IMR-90 (cell line): ENCODE results near the gene WDR1.

Source experiments
- RFX5 ChIP-seq: IDR thresholded peaks from 2 replicates; pipeline ENCODE4 v1.8.0; 2012; ENCODE audit warnings: low read depth, mild to moderate bottlenecking, low read length, moderate library complexity
- TF ChIP-seq, protein P1 (sequence below): conservative IDR thresholded peaks from 2 replicates; pipeline ENCODE4 v1.5.1; 2012; ENCODE audit warnings: mild to moderate bottlenecking, low read depth, low read length, improper control_type of control experiment

DNA sequence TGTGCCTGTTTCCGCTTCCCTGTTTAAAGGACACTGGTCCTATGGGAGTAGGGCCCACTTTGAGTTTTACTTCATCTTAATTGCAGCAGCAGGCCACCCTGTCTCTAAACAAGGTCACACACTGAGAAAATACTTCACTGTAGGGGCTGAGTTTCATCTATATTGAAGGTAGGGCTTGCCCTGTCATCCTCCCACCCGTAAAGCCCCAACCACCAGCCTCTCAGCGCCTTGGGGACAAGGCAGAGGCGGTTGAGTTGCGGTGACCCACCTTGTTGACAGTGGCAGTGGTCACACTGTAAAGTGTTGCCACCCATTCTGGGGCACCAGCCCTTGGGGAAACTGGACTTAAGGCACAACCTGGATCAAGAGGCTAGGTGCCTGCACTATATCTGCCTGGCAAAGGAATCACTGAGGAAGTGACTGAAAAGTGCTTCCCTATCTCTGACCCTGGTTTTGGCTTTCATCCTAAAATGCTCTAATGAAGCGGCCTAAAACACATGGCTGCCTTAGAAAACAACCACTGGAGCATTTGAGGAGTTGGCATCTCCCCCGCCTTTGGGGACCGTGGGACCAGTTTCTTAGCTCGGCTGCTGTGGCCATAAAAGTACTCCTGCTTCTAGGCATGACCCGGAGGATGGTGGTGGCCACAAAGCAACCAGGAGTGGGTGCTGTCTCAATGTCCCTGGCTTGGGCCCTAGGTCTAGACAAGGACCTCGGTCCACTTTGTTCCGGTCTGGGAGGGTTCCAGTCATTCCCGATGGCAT is 7.8 kb upstream of the WDR1 start:
- no peak for TF ChIP-seq RFX5
- TF ChIP-seq, protein P1, sequence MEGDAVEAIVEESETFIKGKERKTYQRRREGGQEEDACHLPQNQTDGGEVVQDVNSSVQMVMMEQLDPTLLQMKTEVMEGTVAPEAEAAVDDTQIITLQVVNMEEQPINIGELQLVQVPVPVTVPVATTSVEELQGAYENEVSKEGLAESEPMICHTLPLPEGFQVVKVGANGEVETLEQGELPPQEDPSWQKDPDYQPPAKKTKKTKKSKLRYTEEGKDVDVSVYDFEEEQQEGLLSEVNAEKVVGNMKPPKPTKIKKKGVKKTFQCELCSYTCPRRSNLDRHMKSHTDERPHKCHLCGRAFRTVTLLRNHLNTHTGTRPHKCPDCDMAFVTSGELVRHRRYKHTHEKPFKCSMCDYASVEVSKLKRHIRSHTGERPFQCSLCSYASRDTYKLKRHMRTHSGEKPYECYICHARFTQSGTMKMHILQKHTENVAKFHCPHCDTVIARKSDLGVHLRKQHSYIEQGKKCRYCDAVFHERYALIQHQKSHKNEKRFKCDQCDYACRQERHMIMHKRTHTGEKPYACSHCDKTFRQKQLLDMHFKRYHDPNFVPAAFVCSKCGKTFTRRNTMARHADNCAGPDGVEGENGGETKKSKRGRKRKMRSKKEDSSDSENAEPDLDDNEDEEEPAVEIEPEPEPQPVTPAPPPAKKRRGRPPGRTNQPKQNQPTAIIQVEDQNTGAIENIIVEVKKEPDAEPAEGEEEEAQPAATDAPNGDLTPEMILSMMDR: no peak
